Osteoblast (primary cell): ENCODE data around the gene MVD. TPM values are rescaled to one million over a fixed set of nuclear protein-coding genes. Genes with fewer than 3 reads are reported as not detected.

Experiments used
- DNase-seq: peaks from one replicate; pipeline ENCODE4 v3.0.0; 2011; ENCODE audit warnings: low spot score, mixed read lengths; ENCODE audit not compliant: insufficient read length; ENCODE audit errors: missing footprints
- H2AFZ ChIP-seq: 2 replicates; pipeline ENCODE4 v1.6.0; 2011; ENCODE audit warnings: mild to moderate bottlenecking, low read length
- H3K27ac ChIP-seq: 2 replicates; pipeline ENCODE4 v1.5.1; 2011; ENCODE audit warnings: mild to moderate bottlenecking, low read depth, low read length, moderate library complexity
- H3K27me3 ChIP-seq: 2 replicates; pipeline ENCODE4 v1.6.0; 2012; ENCODE audit warnings: mild to moderate bottlenecking, control low read depth, inconsistent platforms, low read length, moderate library complexity; ENCODE audit not compliant: insufficient read depth
- H3K36me3 ChIP-seq: 2 replicates; pipeline ENCODE4 v1.5.1; 2011; ENCODE audit warnings: mild to moderate bottlenecking, low read length, control low read depth, moderate library complexity; ENCODE audit not compliant: insufficient read depth
- H3K4me1 ChIP-seq: 2 replicates; pipeline ENCODE4 v1.5.1; 2011; ENCODE audit warnings: mild to moderate bottlenecking, low read length, control low read depth, moderate library complexity; ENCODE audit not compliant: insufficient read depth
- H3K4me2 ChIP-seq: 2 replicates; pipeline ENCODE4 v1.6.0; 2011; ENCODE audit warnings: mild to moderate bottlenecking, low read length; ENCODE audit not compliant: insufficient read depth
- H3K4me3 ChIP-seq: fragments of 200-600 bp; sonication (generic); 3 replicates; pipeline ENCODE4 v1.5.1; 2012; ENCODE audit warnings: mild to moderate bottlenecking, low read length, inconsistent platforms; ENCODE audit not compliant: insufficient read depth
- H3K79me2 ChIP-seq: 2 replicates; pipeline ENCODE4 v1.6.0; 2012; ENCODE audit warnings: mild to moderate bottlenecking, low read length, control low read depth, inconsistent platforms; ENCODE audit not compliant: insufficient read depth
- H3K9me3 ChIP-seq: 2 replicates; pipeline ENCODE4 v1.5.1; 2011; ENCODE audit warnings: low read depth, low read length, control low read depth
- H4K20me1 ChIP-seq: 2 replicates; pipeline ENCODE4 v1.6.0; 2012; ENCODE audit warnings: mild to moderate bottlenecking, low read length, control low read depth; ENCODE audit not compliant: insufficient read depth
- CTCF ChIP-seq: IDR thresholded peaks from 2 replicates; pipeline ENCODE4 v1.5.1; 2011; ENCODE audit warnings: mild to moderate bottlenecking, low read depth, low read length, moderate library complexity; ENCODE audit errors: extremely low read depth
- total RNA-seq: library from RNA; depleted of rRNA; stranded (reverse); fragments of >200 nt; gene quantifications from 2 replicates; pipeline ENCODE4 v1.2.3, GENCODE V29; 2012

The MVD gene
- total RNA-seq, 1 donor, result 67.3 TPM

GRCh38 chr16:88606148-88606757 lies 56.6 kb downstream of the MVD start:
- no peak for TF ChIP-seq CTCF
- peaks cover 45% of the 10 kb centered on the region for H3K36me3 ChIP-seq
- no peak overlapping the region for H2AFZ ChIP-seq
- peaks cover 19% of the 10 kb centered on the region for H3K79me2 ChIP-seq
- no peaks in the 10 kb centered on the region for H3K27me3 ChIP-seq
- H3K4me3 ChIP-seq, result no peak overlapping the region
- no peak overlapping the region for H3K4me2 ChIP-seq
- no peaks in the 10 kb centered on the region for H3K4me1 ChIP-seq
- H3K27ac ChIP-seq, result no peak overlapping the region
- peaks cover 7% of the 10 kb centered on the region for H4K20me1 ChIP-seq
- DNase-seq, result peak; percentile 54
- no peaks in the 10 kb centered on the region for H3K9me3 ChIP-seq

GRCh38 chr16:88605186-88606147 lies 57.4 kb downstream of the MVD start:
- H3K36me3 ChIP-seq, result peaks cover 49% of the 10 kb centered on the region
- H3K9me3 ChIP-seq, result no peaks in the 10 kb centered on the region
- H3K4me3 ChIP-seq, result no peak overlapping the region
- H3K27ac ChIP-seq, result no peak overlapping the region
- no peaks in the 10 kb centered on the region for H3K27me3 ChIP-seq
- no peak for DNase-seq
- no peak overlapping the region for H2AFZ ChIP-seq
- TF ChIP-seq CTCF, result no peak
- peaks cover 13% of the 10 kb centered on the region for H4K20me1 ChIP-seq
- peaks cover 17% of the 10 kb centered on the region for H3K79me2 ChIP-seq
- no peaks in the 10 kb centered on the region for H3K4me1 ChIP-seq
- H3K4me2 ChIP-seq, result no peak overlapping the region

GRCh38 chr16:88602091-88602490 lies 60.8 kb downstream of the MVD start:
- Histone ChIP-seq H3K79me2 (peaks cover 19% of the 10 kb centered on the region), H3K4me2 (no peak overlapping the region), H2AFZ (no peak overlapping the region), H3K4me3 (no peak overlapping the region), H3K27ac (no peak overlapping the region), H4K20me1 (peaks cover 13% of the 10 kb centered on the region), H3K9me3 (no peaks in the 10 kb centered on the region), H3K4me1 (no peaks in the 10 kb centered on the region), H3K36me3 (peaks cover 61% of the 10 kb centered on the region), H3K27me3 (no peaks in the 10 kb centered on the region)
- TF ChIP-seq CTCF, result no peak
- DNase-seq, result no peak

Other genes starting within 250 kb of the MVD start
- gene ZFPM1, start 209.8 kb downstream of the MVD start, total RNA-seq, result 0.88 and 2.2 TPM in 2 replicates
- gene ZC3H18, start 92.7 kb downstream of the MVD start, total RNA-seq, result 10.6 and 10.9 TPM in 2 replicates
- under 0.01 and 0.29 TPM in 2 replicates for gene IL17C, start 24.5 kb downstream of the MVD start, total RNA-seq
- 144 and 250 TPM in 2 replicates for gene CYBA, start 12.0 kb downstream of the MVD start, total RNA-seq
- not detected in 2 replicates for gene SNAI3, start 23.4 kb upstream of the MVD start, total RNA-seq
- gene RNF166, start 43.3 kb upstream of the MVD start, total RNA-seq, result 14.5 and 18.0 TPM in 2 replicates
- 14.8 and 15.6 TPM in 2 replicates for gene CTU2, start 43.4 kb upstream of the MVD start, total RNA-seq
- gene PIEZO1, start 122.1 kb upstream of the MVD start, total RNA-seq, result 187 and 207 TPM in 2 replicates
- 2.9 TPM in 2 replicates for gene CDT1, start 140.7 kb upstream of the MVD start, total RNA-seq
- 41.8 and 53.6 TPM in 2 replicates for gene APRT, start 148.8 kb upstream of the MVD start, total RNA-seq
- 43.6 and 48.1 TPM in 2 replicates for gene GALNS, start 193.9 kb upstream of the MVD start, total RNA-seq
- gene TRAPPC2L, start 194.0 kb upstream of the MVD start, total RNA-seq, result 43.1 and 47.7 TPM in 2 replicates
- not detected in 2 replicates for gene PABPN1L, start 203.6 kb upstream of the MVD start, total RNA-seq